H1 (cell line): ENCODE measurements around the gene ACADSB.

ENCODE experiments used
- CTCF ChIP-seq, 3 experiments: IDR thresholded peaks; 1 replicate in 2 of 3; 2 replicates in 1 of 3; pipeline versions ENCODE4 v1.5.1 to v1.6.1; 2011; ENCODE audit warnings: low read length in 3 of 3, mild to moderate bottlenecking in 3 of 3, inconsistent platforms in 2 of 3, low read depth in 1 of 3, moderate library complexity in 1 of 3; ENCODE audit not compliant: insufficient read depth in 1 of 3; ENCODE audit errors: control extremely low read depth in 1 of 3
- JUN ChIP-seq: IDR thresholded peaks from 2 replicates; pipeline ENCODE4 v1.6.1; 2011; ENCODE audit warnings: low read depth, mild to moderate bottlenecking, improper control_type of control experiment, low read length
- NANOG ChIP-seq: IDR thresholded peaks from 2 replicates; pipeline ENCODE4 v1.6.1; 2011; ENCODE audit warnings: low read length, low read depth, mild to moderate bottlenecking, inconsistent platforms; ENCODE audit not compliant: insufficient read depth, poor library complexity, severe bottlenecking
- POLR2A ChIP-seq, 2 experiments: IDR thresholded peaks; 1 replicate in 1 of 2; 2 replicates in 1 of 2; pipeline ENCODE4 v1.6.1; 2011; ENCODE audit warnings: low read depth in 2 of 2, low read length in 2 of 2, mild to moderate bottlenecking in 2 of 2; ENCODE audit errors: control extremely low read depth in 1 of 2
- RFX5 ChIP-seq: IDR thresholded peaks from 2 replicates; pipeline ENCODE4 v1.6.1; 2011; ENCODE audit warnings: low read depth, low read length, improper control_type of control experiment, borderline replicate concordance
- SRF ChIP-seq: IDR thresholded peaks from 2 replicates; pipeline ENCODE4 v1.6.1; 2011; ENCODE audit warnings: mild to moderate bottlenecking, low read depth, low read length, moderate library complexity
- TAF1 ChIP-seq: IDR thresholded peaks from 2 replicates; pipeline ENCODE4 v1.6.1; 2011; ENCODE audit warnings: mild to moderate bottlenecking, low read depth, low read length
- YY1 ChIP-seq: IDR thresholded peaks from 2 replicates; pipeline ENCODE4 v1.6.1; 2011; ENCODE audit warnings: low read depth, mild to moderate bottlenecking, low read length

- TF ChIP-seq CTCF (IDR thresholded peaks at IDR 0.05; ENCODE audit: control extremely low read depth in 1 of 3, insufficient read depth in 1 of 3, low read depth in 1 of 3, low read length in 3 of 3), result no peak
- TF ChIP-seq POLR2A (IDR thresholded peaks at IDR 0.05; ENCODE audit: control extremely low read depth in 1 of 2, low read depth in 2 of 2, low read length in 2 of 2), result no peak
- TF ChIP-seq SRF, result no peak
- no peak for TF ChIP-seq TAF1
- no peak for TF ChIP-seq NANOG
- no peak for TF ChIP-seq RFX5
- TF ChIP-seq YY1, result no peak
- TF ChIP-seq JUN, result no peak
Measured at GRCh38 chr10:122993797-122994336, 14.9 kb upstream of the ACADSB start.
